IMR-90 (cell line): ENCODE results near the gene NGEF. TPM values are rescaled to one million over a fixed set of nuclear protein-coding genes. Genes with fewer than 3 reads are reported as not detected.

Experiments
- ATAC-seq: fragments of 200-7000 bp; cut with Tn5 transposase; 2 replicates; pipeline ENCODE4 v1.9.1; 2020; ENCODE audit warnings: low read depth, mild to moderate bottlenecking, moderate library complexity
- BruUV-seq: library from RNA; stranded (reverse); fragments of 400-500 nt; replicated peaks from 2 replicates; lab custom pipeline; 2021; lab: Mats Ljungman, UMichigan
- CTCF ChIA-PET: fragments of 300-600 bp; formaldehyde crosslinking; extraction: SDS; loops from one replicate; lab custom pipeline; 2021; ENCODE audit warnings: antibody characterized with exemption; lab: Yijun Ruan, JAX
- POLR2A ChIA-PET: fragments of 300-600 bp; sonication (Branson Sonifier 250); formaldehyde crosslinking; loops from one replicate; lab custom pipeline; 2022; ENCODE audit warnings: antibody characterized with exemption; ENCODE audit not compliant: unreplicated experiment; lab: Charles Lee
- DNase-seq: peaks from one replicate; pipeline ENCODE4 v3.0.0; 2013
- H2AFZ ChIP-seq: replicated peaks from 2 replicates; pipeline ENCODE3; 2013; ENCODE audit warnings: low read length, mild to moderate bottlenecking; ENCODE audit not compliant: poor library complexity
- H2AK5ac ChIP-seq: 2 replicates; pipeline ENCODE4 v1.6.1; 2013; ENCODE audit warnings: low read depth, low read length, inconsistent platforms
- H2AK9ac ChIP-seq: replicated peaks from 2 replicates; pipeline ENCODE3; 2013; ENCODE audit warnings: mild to moderate bottlenecking, low read depth, low read length, moderate library complexity; ENCODE audit not compliant: poor library complexity
- H2BK120ac ChIP-seq: 2 replicates; pipeline ENCODE4 v1.6.1; 2013; ENCODE audit warnings: low read depth, low read length, inconsistent platforms
- H2BK15ac ChIP-seq: 3 replicates; pipeline ENCODE4 v1.6.1; 2013; ENCODE audit warnings: low read depth, low read length, inconsistent platforms
- H2BK20ac ChIP-seq: 2 replicates; pipeline ENCODE4 v1.6.1; 2013; ENCODE audit warnings: low read depth, mild to moderate bottlenecking, inconsistent platforms, low read length, moderate library complexity
- H2BK5ac ChIP-seq: 2 replicates; pipeline ENCODE4 v1.6.1; 2013; ENCODE audit warnings: mild to moderate bottlenecking, low read depth, low read length, inconsistent platforms; ENCODE audit not compliant: poor library complexity, severe bottlenecking
- H3K14ac ChIP-seq: replicated peaks from 2 replicates; pipeline ENCODE4 v1.6.1; 2013; ENCODE audit warnings: low read depth, low read length, inconsistent platforms
- H3K18ac ChIP-seq: 2 replicates; pipeline ENCODE4 v1.6.1; 2013; ENCODE audit warnings: low read depth, low read length, control low read depth
- H3K23ac ChIP-seq: 2 replicates; pipeline ENCODE4 v1.6.1; 2013; ENCODE audit warnings: low read depth, low read length, inconsistent platforms
- H3K27ac ChIP-seq: 2 replicates; pipeline ENCODE4 v1.5.1; 2013; ENCODE audit warnings: mild to moderate bottlenecking, control low read depth, low read length; ENCODE audit not compliant: insufficient read depth
- H3K27me3 ChIP-seq: 2 replicates; pipeline ENCODE4 v1.6.1; 2013; ENCODE audit warnings: low read length; ENCODE audit not compliant: control insufficient read depth, insufficient read depth
- H3K36me3 ChIP-seq: 2 replicates; pipeline ENCODE4 v1.6.1; 2013; ENCODE audit warnings: low read length, mixed read lengths; ENCODE audit not compliant: control insufficient read depth, insufficient read depth
- H3K4ac ChIP-seq: 2 replicates; pipeline ENCODE4 v1.6.1; 2013; ENCODE audit warnings: low read depth, low read length, inconsistent platforms
- H3K4me1 ChIP-seq: 2 replicates; pipeline ENCODE4 v1.6.1; 2013; ENCODE audit warnings: low read length, mixed read lengths; ENCODE audit not compliant: control insufficient read depth, insufficient read depth
- H3K4me2 ChIP-seq: 2 replicates; pipeline ENCODE4 v1.6.1; 2013; ENCODE audit warnings: low read depth, mild to moderate bottlenecking, control low read depth, low read length, moderate library complexity
- H3K4me3 ChIP-seq: 2 replicates; pipeline ENCODE4 v1.5.1; 2013; ENCODE audit warnings: low read depth, mild to moderate bottlenecking, control low read depth, low read length, moderate library complexity; ENCODE audit not compliant: insufficient read depth
- H3K56ac ChIP-seq: 2 replicates; pipeline ENCODE4 v1.6.1; 2013; ENCODE audit warnings: low read length, inconsistent platforms; ENCODE audit not compliant: insufficient read depth; ENCODE audit errors: extremely low read depth
- H3K79me1 ChIP-seq, 2 experiments: 2 replicates each; pipeline ENCODE4 v1.6.1; 2013; ENCODE audit warnings: low read length in 2 of 2, inconsistent platforms in 1 of 2, low read depth in 1 of 2
- H3K9ac ChIP-seq: 2 replicates; pipeline ENCODE4 v1.6.1; 2013; ENCODE audit warnings: low read depth, low read length, control low read depth
- H3K9me1 ChIP-seq: 2 replicates; pipeline ENCODE4 v1.6.1; 2013; ENCODE audit warnings: low read length, inconsistent platforms; ENCODE audit not compliant: insufficient read depth
- H3K9me3 ChIP-seq: 2 replicates; pipeline ENCODE4 v1.6.1; 2013; ENCODE audit warnings: low read length; ENCODE audit not compliant: control insufficient read depth, insufficient read depth
- H4K20me1 ChIP-seq: 2 replicates; pipeline ENCODE4 v1.6.1; 2013; ENCODE audit warnings: low read length, inconsistent platforms; ENCODE audit not compliant: insufficient read depth
- H4K5ac ChIP-seq: 2 replicates; pipeline ENCODE4 v1.6.1; 2013; ENCODE audit warnings: mild to moderate bottlenecking, low read depth, low read length, control low read depth
- H4K8ac ChIP-seq, 2 experiments: 2 replicates each; pipeline ENCODE4 v1.6.1; 2013; ENCODE audit warnings: low read depth in 2 of 2, low read length in 2 of 2, control low read depth in 1 of 2, inconsistent platforms in 1 of 2
- H4K91ac ChIP-seq: 2 replicates; pipeline ENCODE4 v1.6.1; 2013; ENCODE audit warnings: low read depth, low read length, inconsistent platforms; ENCODE audit not compliant: insufficient read depth
- CTCF ChIP-seq: conservative IDR thresholded peaks from 2 replicates; pipeline ENCODE4 v1.5.1; 2012; ENCODE audit warnings: mild to moderate bottlenecking, low read depth, low read length, improper control_type of control experiment
- FOS ChIP-seq: fragments of 150-350 bp; IDR thresholded peaks from 2 replicates; pipeline ENCODE4 v1.6.1; 2016; ENCODE audit warnings: low read depth, low read length
- MXI1 ChIP-seq: IDR thresholded peaks from 2 replicates; pipeline ENCODE4 v1.6.1; 2012; ENCODE audit warnings: low read depth, mild to moderate bottlenecking, low read length, moderate library complexity, borderline replicate concordance
- RAD21 ChIP-seq: IDR thresholded peaks from 2 replicates; pipeline ENCODE4 v1.6.1; 2012; ENCODE audit warnings: low read length, improper control_type of control experiment
- SMC3 ChIP-seq: fragments of 150-350 bp; IDR thresholded peaks from 2 replicates; pipeline ENCODE4 v1.6.1; 2016; ENCODE audit warnings: low read depth, mild to moderate bottlenecking, antibody characterized with exemption, low read length, moderate library complexity
- WGBS, 2 experiments: methylation state at CpG; one replicate each; pipeline versions ENCODE4 v1.1.5 to v1.1.7; 2013; ENCODE audit warnings: missing lambda C conversion rate in 2 of 2; ENCODE audit not compliant: insufficient read length in 1 of 2; ENCODE audit errors: extremely low coverage in 2 of 2; 5-methylcytosine and 5-hydroxymethylcytosine counted together
- dilution Hi-C: fragments of 300-500 bp; cut with HindIII; formaldehyde crosslinking; loops from one replicate; pipeline ENCODE4 v1.14.3; 2018; ENCODE audit warnings: low sequenced_read_pairs; ENCODE audit not compliant: unreplicated experiment
- in situ Hi-C: fragments of 300-500 bp; cut with MboI; formaldehyde crosslinking; loops from 3 replicates; pipeline ENCODE4 v1.14.3; 2019; ENCODE audit warnings: low sequenced_read_pairs, inconsistent platforms, mixed read lengths
- intact Hi-C: fragments of 100-400 bp; cut with micrococcal nuclease; formaldehyde crosslinking; loops from 2 replicates; pipeline ENCODE4 v1.10.0; 2022
- polyA plus RNA-seq, 3 experiments: library from polyadenylated mRNA; depleted of rRNA; stranded (reverse); fragments of >200 nt; gene quantifications; 2 replicates each; pipeline ENCODE4 v1.2.3, GENCODE V29; 2012; ENCODE audit warnings: low replicate concordance in 1 of 3
- total RNA-seq: library from RNA; depleted of rRNA; stranded (reverse); fragments of >200 nt; gene quantifications from 2 replicates; pipeline ENCODE4 v1.2.3, GENCODE V29; 2012
- TF ChIP-seq, protein P1 (sequence below): fragments of 150-350 bp; IDR thresholded peaks from 2 replicates; pipeline ENCODE4 v1.6.1; 2017; ENCODE audit warnings: mild to moderate bottlenecking, antibody characterized with exemption, low read length, low read depth

NGEF gene
- total and polyA plus RNA-seq, 2 of the 4 experiments (the other 2 are of a cell fraction) = 1.1 to 1.7 TPM

GRCh38 chr2:232998666-232998985 is 14.4 kb downstream of the NGEF start:
- Histone ChIP-seq H3K27ac (no peak overlapping the region), H2BK15ac (no peak overlapping the region), H3K14ac (no peak overlapping the region), H2BK5ac (no peak overlapping the region), H3K4ac (no peak overlapping the region), H2BK120ac (no peak overlapping the region), H4K5ac (no peak overlapping the region), H2AFZ (no peak overlapping the region), H3K18ac (no peak overlapping the region), H3K9me3 (no peaks in the 10 kb centered on the region), H3K9ac (no peak overlapping the region), H3K56ac (no peak overlapping the region), H3K27me3 (peaks cover 12% of the 10 kb centered on the region), H4K91ac (no peak overlapping the region), H4K20me1 (no peaks in the 10 kb centered on the region), H3K36me3 (no peaks in the 10 kb centered on the region), H4K8ac (no peak overlapping the region), H3K23ac (no peak overlapping the region), H2AK5ac (no peak overlapping the region), H2AK9ac (no peak overlapping the region), H3K4me3 (no peak overlapping the region), H3K79me1 (no peaks in the 10 kb centered on the region), H3K4me1 (no peaks in the 10 kb centered on the region), H3K4me2 (no peak overlapping the region), H3K9me1 (no peaks in the 10 kb centered on the region), H2BK20ac (no peak overlapping the region)
- CTCF ChIA-PET = no interaction called here
- intact Hi-C loops (no loop called here), dilution Hi-C loops (no loop called here), in situ Hi-C loops (no loop called here)
- BruUV-seq = no TSS peak
- POLR2A ChIA-PET = no interaction called here
- WGBS, 2 experiments = 100% methylated on average over 1 of the region's 5 CpGs; no CpG with 5 or more reads in 1 of the 2 experiments
- DNase-seq = no peak
- no peak for ATAC-seq
- TF ChIP-seq FOS = no peak
- no peak for TF ChIP-seq CTCF
- TF ChIP-seq, protein P1, sequence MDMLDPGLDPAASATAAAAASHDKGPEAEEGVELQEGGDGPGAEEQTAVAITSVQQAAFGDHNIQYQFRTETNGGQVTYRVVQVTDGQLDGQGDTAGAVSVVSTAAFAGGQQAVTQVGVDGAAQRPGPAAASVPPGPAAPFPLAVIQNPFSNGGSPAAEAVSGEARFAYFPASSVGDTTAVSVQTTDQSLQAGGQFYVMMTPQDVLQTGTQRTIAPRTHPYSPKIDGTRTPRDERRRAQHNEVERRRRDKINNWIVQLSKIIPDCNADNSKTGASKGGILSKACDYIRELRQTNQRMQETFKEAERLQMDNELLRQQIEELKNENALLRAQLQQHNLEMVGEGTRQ = no peak
- TF ChIP-seq RAD21 = no peak
- no peak for TF ChIP-seq SMC3
- TF ChIP-seq MXI1 = no peak
